Neural cell (in vitro differentiated cells): Measurements from ENCODE around the gene OR13J1. TPM values are rescaled to one million over a fixed set of nuclear protein-coding genes. Genes with fewer than 3 reads are reported as not detected.

Source experiments
- H2AFZ ChIP-seq: fragments of 200-600, 300-800 bp; sonication (generic), shearing (Covaris generic); 2 replicates; pipeline ENCODE4 v1.6.0; 2014; ENCODE audit warnings: low read depth, mild to moderate bottlenecking, antibody characterized with exemption, low read length, moderate library complexity
- H3F3A ChIP-seq: fragments of 200-600 bp; shearing (Covaris generic); 2 replicates; pipeline ENCODE4 v1.6.1; 2016; ENCODE audit warnings: mild to moderate bottlenecking, moderate library complexity, mixed read lengths, antibody characterized with exemption, low read length; ENCODE audit not compliant: insufficient read depth, poor library complexity, severe bottlenecking
- H3K27ac ChIP-seq: fragments of 200-600, 300-800 bp; sonication (generic), shearing (Covaris generic); 2 replicates; pipeline ENCODE4 v1.5.1; 2014; ENCODE audit warnings: mild to moderate bottlenecking, low read length, moderate library complexity
- H3K27me3 ChIP-seq: fragments of 300-800, 200-600 bp; sonication (generic), shearing (Covaris generic); 2 replicates; pipeline ENCODE4 v1.6.0; 2014; ENCODE audit warnings: mild to moderate bottlenecking, low read depth, low read length, moderate library complexity; ENCODE audit not compliant: insufficient read depth
- H3K36me3 ChIP-seq: fragments of 300-800, 200-600 bp; sonication (generic), shearing (Covaris generic); 2 replicates; pipeline ENCODE4 v1.5.1; 2014; ENCODE audit warnings: mild to moderate bottlenecking, antibody characterized with exemption, low read length, moderate library complexity; ENCODE audit not compliant: insufficient read depth
- H3K4me2 ChIP-seq: fragments of 300-800, 200-600 bp; sonication (generic), shearing (Covaris generic); 2 replicates; pipeline ENCODE4 v1.6.0; 2014; ENCODE audit warnings: mild to moderate bottlenecking, low read length
- H3K4me3 ChIP-seq: fragments of 300-800, 200-600 bp; sonication (generic), shearing (Covaris generic); 2 replicates; pipeline ENCODE4 v1.5.1; 2014; ENCODE audit warnings: mild to moderate bottlenecking, low read length, moderate library complexity
- H3K79me2 ChIP-seq: fragments of 200-600 bp; shearing (Covaris generic); replicated peaks from 2 replicates; pipeline ENCODE4 v1.6.0; 2014; ENCODE audit warnings: mild to moderate bottlenecking, low read length, moderate library complexity; ENCODE audit not compliant: insufficient read depth
- H3K9ac ChIP-seq: fragments of 300-800, 200-600 bp; sonication (generic), shearing (Covaris generic); 2 replicates; pipeline ENCODE4 v1.6.1; 2016; ENCODE audit warnings: mild to moderate bottlenecking, low read length, mixed read lengths
- H3K9me2 ChIP-seq: fragments of 200-600 bp; shearing (Covaris generic); 2 replicates; pipeline ENCODE4 v1.6.1; 2016; ENCODE audit warnings: mild to moderate bottlenecking, low read length, mixed read lengths; ENCODE audit not compliant: insufficient read depth
- H3K9me3 ChIP-seq: fragments of 200-600, 300-800 bp; sonication (generic), shearing (Covaris generic); 2 replicates; pipeline ENCODE4 v1.6.1; 2016; ENCODE audit warnings: mild to moderate bottlenecking, mixed run types, low read length, moderate library complexity, mixed read lengths
- H4K20me1 ChIP-seq: fragments of 200-600 bp; shearing (Covaris generic); 2 replicates; pipeline ENCODE4 v1.6.1; 2016; ENCODE audit warnings: mild to moderate bottlenecking, mixed run types; ENCODE audit not compliant: insufficient read depth
- CTCF ChIP-seq: fragments of 450-650 bp; IDR thresholded peaks from 2 replicates; pipeline ENCODE4 v1.5.1; 2014; ENCODE audit warnings: antibody characterized with exemption, mild to moderate bottlenecking, moderate library complexity; ENCODE audit not compliant: poor library complexity, severe bottlenecking
- EP300 ChIP-seq: fragments of 450-650 bp; conservative IDR thresholded peaks from 2 replicates; pipeline ENCODE4 v1.6.1; 2014; ENCODE audit warnings: antibody characterized with exemption, mild to moderate bottlenecking, moderate library complexity; ENCODE audit not compliant: poor library complexity, severe bottlenecking
- EZH2 ChIP-seq: fragments of 200-600, 300-800 bp; shearing (Covaris generic), sonication (generic); IDR thresholded peaks from 2 replicates; pipeline ENCODE4 v1.6.1; 2014; ENCODE audit warnings: antibody characterized with exemption, low read length, borderline replicate concordance, mild to moderate bottlenecking; ENCODE audit not compliant: insufficient read depth, poor library complexity, severe bottlenecking
- MXI1 ChIP-seq: fragments of 450-650 bp; conservative IDR thresholded peaks from 2 replicates; pipeline ENCODE4 v1.6.1; 2014; ENCODE audit warnings: antibody characterized with exemption, mild to moderate bottlenecking; ENCODE audit not compliant: poor library complexity, severe bottlenecking
- POLR2AphosphoS5 ChIP-seq: IDR thresholded peaks from 2 replicates; pipeline ENCODE4 v1.6.1; 2012
- RAD21 ChIP-seq: fragments of 450-650 bp; conservative IDR thresholded peaks from 2 replicates; pipeline ENCODE4 v1.6.1; 2014; ENCODE audit warnings: antibody characterized with exemption, mild to moderate bottlenecking, moderate library complexity
- REST ChIP-seq: IDR thresholded peaks from 2 replicates; pipeline ENCODE4 v1.6.1; 2012; ENCODE audit warnings: borderline replicate concordance
- SMC3 ChIP-seq: fragments of 450-650 bp; conservative IDR thresholded peaks from 2 replicates; pipeline ENCODE4 v1.6.1; 2014; ENCODE audit warnings: antibody characterized with exemption, mild to moderate bottlenecking, moderate library complexity; ENCODE audit not compliant: poor library complexity
- TAF1 ChIP-seq: IDR thresholded peaks from 2 replicates; pipeline ENCODE4 v1.6.1; 2012; ENCODE audit warnings: low read depth
- polyA plus RNA-seq: library from polyadenylated mRNA; depleted of rRNA; stranded (reverse); fragments of >200 nt; gene quantifications from 2 replicates; pipeline ENCODE4 v1.2.3, GENCODE V29; 2014

OR13J1 gene
- polyA plus RNA-seq, 1 donor from 2014 or later: not detected

DNA sequence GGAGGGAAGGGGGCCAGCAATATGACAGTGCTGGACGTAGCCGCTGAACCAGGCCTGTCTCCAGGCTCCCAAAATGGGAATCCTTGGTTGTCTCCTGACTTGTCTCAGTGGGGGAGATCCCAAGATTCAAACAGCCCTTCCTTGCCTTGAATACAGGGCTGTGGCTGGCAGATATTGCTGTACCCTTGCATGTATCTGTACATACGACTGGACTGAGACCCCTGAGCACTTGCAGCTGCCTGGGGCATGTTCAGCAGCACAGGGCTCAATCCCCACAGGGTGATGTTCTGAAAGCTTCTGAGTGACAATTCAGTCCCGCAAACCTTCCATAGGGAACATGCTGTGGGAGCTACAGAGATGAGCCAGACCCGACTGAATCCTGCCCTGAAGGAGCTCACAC, 13.3 kb downstream of the OR13J1 start:
- no peak overlapping the region for H3K27ac ChIP-seq
- no peaks in the 10 kb centered on the region for H3K9me3 ChIP-seq
- no peaks in the 10 kb centered on the region for H3K36me3 ChIP-seq
- no peaks in the 10 kb centered on the region for H3K79me2 ChIP-seq
- H3K27me3 ChIP-seq: no peaks in the 10 kb centered on the region
- H2AFZ ChIP-seq: no peak overlapping the region
- no peak overlapping the region for H3K4me3 ChIP-seq
- no peaks in the 10 kb centered on the region for H3K9me2 ChIP-seq
- no peaks in the 10 kb centered on the region for H3F3A ChIP-seq
- TF ChIP-seq CTCF (no peak), EP300 (no peak), MXI1 (no peak), RAD21 (no peak), POLR2AphosphoS5 (no peak), TAF1 (no peak)
- no peak overlapping the region for H3K9ac ChIP-seq
- H3K4me2 ChIP-seq: no peak overlapping the region
- H4K20me1 ChIP-seq: no peaks in the 10 kb centered on the region

DNA sequence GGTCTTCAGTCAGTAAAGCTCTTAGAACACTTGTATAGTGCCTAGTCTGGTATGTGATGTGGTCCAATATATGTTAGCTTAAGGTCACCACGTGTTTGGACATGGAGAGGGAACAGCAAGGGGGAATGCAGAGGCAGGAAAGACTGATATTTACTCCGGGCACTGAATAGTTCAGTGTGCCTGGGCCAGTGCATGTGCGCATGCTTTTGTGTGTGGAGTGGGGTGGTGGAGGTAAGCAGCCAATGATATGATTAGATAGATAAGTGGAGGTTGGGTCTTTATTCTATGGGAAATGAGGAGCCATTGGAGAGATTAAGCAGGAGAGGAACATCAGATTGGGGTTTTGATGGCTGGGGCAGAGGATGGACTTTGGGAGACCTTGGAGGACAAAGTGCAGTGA, 14.0 kb downstream of the OR13J1 start:
- TF ChIP-seq SMC3 (no peak), EP300 (no peak), CTCF (no peak), REST (no peak), RAD21 (no peak), POLR2AphosphoS5 (no peak), EZH2 (no peak), TAF1 (no peak), MXI1 (no peak)
- H3K4me3 ChIP-seq: no peak overlapping the region

More for the DNA sequence above, 14.0 kb downstream of the OR13J1 start:
- Histone ChIP-seq H4K20me1 (no peaks in the 10 kb centered on the region), H3K9me3 (no peaks in the 10 kb centered on the region), H3K27me3 (no peaks in the 10 kb centered on the region), H3K4me2 (no peak overlapping the region), H3F3A (no peaks in the 10 kb centered on the region), H3K9me2 (no peaks in the 10 kb centered on the region), H3K27ac (no peak overlapping the region), H3K79me2 (no peaks in the 10 kb centered on the region), H3K9ac (no peak overlapping the region), H3K36me3 (no peaks in the 10 kb centered on the region), H2AFZ (no peak overlapping the region)
